SK-N-MC (cell line): ENCODE results near the gene PTAFR.

ENCODE experiments used
- DNase-seq: peaks from one replicate; pipeline ENCODE4 v3.0.0-alpha.2; 2011; ENCODE audit warnings: low read depth, low spot score
- H3K27ac ChIP-seq: fragments of 200-600 bp; sonication (generic); 2 replicates; pipeline ENCODE4 v1.5.1; 2016; ENCODE audit warnings: mixed run types
- H3K36me3 ChIP-seq: fragments of 200-600 bp; sonication (generic); 2 replicates; pipeline ENCODE4 v1.6.1; 2017; ENCODE audit warnings: antibody characterized with exemption, low read length, mixed read lengths; ENCODE audit not compliant: insufficient read depth
- H3K4me3 ChIP-seq: fragments of 200-600 bp; sonication (generic); 2 replicates; pipeline ENCODE4 v1.5.1; 2016
- H3K9ac ChIP-seq: fragments of 200-600 bp; sonication (generic); 2 replicates; pipeline ENCODE4 v1.8.0; 2017; ENCODE audit warnings: mixed run types, mixed read lengths; ENCODE audit not compliant: insufficient read length
- H3K9me3 ChIP-seq: fragments of 200-600 bp; sonication (generic); 2 replicates; pipeline ENCODE4 v1.6.1; 2017; ENCODE audit warnings: low read depth, mild to moderate bottlenecking, antibody characterized with exemption, low read length, moderate library complexity, mixed read lengths
- EZH2 ChIP-seq: fragments of 200-600 bp; sonication (generic); IDR thresholded peaks from one replicate; pipeline ENCODE4 v1.6.1; 2017; ENCODE audit warnings: antibody characterized with exemption
- FOXP2 ChIP-seq: optimal IDR thresholded peaks from 2 replicates; pipeline ENCODE3; 2011; ENCODE audit warnings: mild to moderate bottlenecking, moderate library complexity; ENCODE audit not compliant: insufficient read depth; ENCODE audit errors: extremely low read length, control extremely low read depth
- POLR2AphosphoS5 ChIP-seq: IDR thresholded peaks from 2 replicates; pipeline ENCODE4 v1.6.1; 2012; ENCODE audit warnings: mild to moderate bottlenecking, low read depth, low read length, borderline replicate concordance

PTAFR gene

GRCh38 chr1:28176492-28177470, at the start of gene PTAFR:
TSS of gene PTAFR (minus strand) at chr1:28176690. CDS start at chr1:28151021, 25,669 bp downstream.
- Histone ChIP-seq H3K4me3 (no peak within 1 kb of the TSS), H3K27ac (no peak within 1 kb of the TSS), H3K9me3 (no peaks in the 10 kb centered on the region), H3K36me3 (no peaks in the 10 kb centered on the region), H3K9ac (no peak within 1 kb of the TSS)
- DNase-seq: no peak
- no peak for TF ChIP-seq POLR2AphosphoS5
- no peak for TF ChIP-seq EZH2
- no peak for TF ChIP-seq FOXP2

GRCh38 chr1:28213315-28213714, 36.8 kb upstream of the PTAFR start:
- peak overlapping the region; percentile 64; the same call in 1 of the 2 replicates for H3K27ac ChIP-seq
- H3K36me3 ChIP-seq: peaks cover 67% of the 10 kb centered on the region
- TF ChIP-seq EZH2 (no peak), FOXP2 (no peak), POLR2AphosphoS5 (no peak)
- DNase-seq: no peak
- H3K9me3 ChIP-seq: no peaks in the 10 kb centered on the region
- H3K4me3 ChIP-seq: no peak overlapping the region
- H3K9ac ChIP-seq: no peak overlapping the region

- Histone ChIP-seq H3K4me3 (no peak overlapping the region), H3K9me3 (no peaks in the 10 kb centered on the region), H3K36me3 (peaks cover 71% of the 10 kb centered on the region), H3K9ac (peak overlapping the region; percentile 16), H3K27ac (peak overlapping the region; percentile 58)
- no peak for DNase-seq
- TF ChIP-seq FOXP2 (no peak), EZH2 (no peak), POLR2AphosphoS5 (no peak)
Measured at GRCh38 chr1:28209700-28210099, 33.2 kb upstream of the PTAFR start.

GRCh38 chr1:28208818-28209441, 32.4 kb upstream of the PTAFR start:
- Histone ChIP-seq H3K9me3 (no peaks in the 10 kb centered on the region), H3K27ac (no peak overlapping the region), H3K4me3 (no peak overlapping the region), H3K9ac (no peak overlapping the region), H3K36me3 (peaks cover 72% of the 10 kb centered on the region)
- no peak for DNase-seq
- no peak for TF ChIP-seq FOXP2
- no peak for TF ChIP-seq POLR2AphosphoS5

- TF ChIP-seq FOXP2: no peak
- TF ChIP-seq POLR2AphosphoS5: no peak
- no peak for TF ChIP-seq EZH2
- no peak overlapping the region for H3K27ac ChIP-seq
- H3K36me3 ChIP-seq: peaks cover 66% of the 10 kb centered on the region
- no peak for DNase-seq
- H3K9me3 ChIP-seq: no peaks in the 10 kb centered on the region
- no peak overlapping the region for H3K9ac ChIP-seq
- H3K4me3 ChIP-seq: no peak overlapping the region
Measured at GRCh38 chr1:28205243-28205642, 28.8 kb upstream of the PTAFR start.

GRCh38 chr1:28200234-28200873, 23.9 kb upstream of the PTAFR start:
- no peak overlapping the region for H3K4me3 ChIP-seq
- no peak overlapping the region for H3K9ac ChIP-seq
- no peaks in the 10 kb centered on the region for H3K9me3 ChIP-seq
- H3K36me3 ChIP-seq: peaks cover 53% of the 10 kb centered on the region
- DNase-seq: no peak
- TF ChIP-seq EZH2 (no peak), POLR2AphosphoS5 (no peak), FOXP2 (no peak)
- H3K27ac ChIP-seq: no peak overlapping the region

GRCh38 chr1:28199328-28200233, 23.1 kb upstream of the PTAFR start:
- Histone ChIP-seq H3K36me3 (peaks cover 45% of the 10 kb centered on the region), H3K9ac (no peak overlapping the region), H3K4me3 (no peak overlapping the region), H3K27ac (no peak overlapping the region), H3K9me3 (no peaks in the 10 kb centered on the region)
- TF ChIP-seq EZH2: no peak
- TF ChIP-seq POLR2AphosphoS5: no peak
- TF ChIP-seq FOXP2: no peak
- DNase-seq: no peak
